HG03196 (cell line): ENCODE data around the gene MYH13.

Experiments used
- ATAC-seq: cut with Tn5 transposase; IDR thresholded peaks from one replicate; pipeline ENCODE4 v1.9.1; 2021; ENCODE audit not compliant: unreplicated experiment

MYH13 gene

GRCh38 chr17:10349403-10349802, 23.4 kb downstream of the MYH13 start:
- no peak for ATAC-seq

- ATAC-seq = no peak
Observed at GRCh38 chr17:10344816-10345215, 28.0 kb downstream of the MYH13 start.

GRCh38 chr17:10339051-10339450, 33.8 kb downstream of the MYH13 start:
- no peak for ATAC-seq

GRCh38 chr17:10337976-10338375, 34.8 kb downstream of the MYH13 start:
- no peak for ATAC-seq

GRCh38 chr17:10337136-10337535, 35.7 kb downstream of the MYH13 start:
- no peak for ATAC-seq

GRCh38 chr17:10336393-10336792, 36.4 kb downstream of the MYH13 start:
- no peak for ATAC-seq

GRCh38 chr17:10332515-10332914, 40.3 kb downstream of the MYH13 start:
- no peak for ATAC-seq

- no peak for ATAC-seq
Observed at GRCh38 chr17:10328971-10329923, 43.6 kb downstream of the MYH13 start.

GRCh38 chr17:10328206-10328605, 44.6 kb downstream of the MYH13 start:
- ATAC-seq = no peak

GRCh38 chr17:10327640-10328039, 45.2 kb downstream of the MYH13 start:
- no peak for ATAC-seq

- ATAC-seq = no peak
Observed at GRCh38 chr17:10325031-10325695, 47.6 kb downstream of the MYH13 start.

- ATAC-seq = no peak
Observed at GRCh38 chr17:10323812-10324610, 48.8 kb downstream of the MYH13 start.

GRCh38 chr17:10318535-10318934, 54.3 kb downstream of the MYH13 start:
- no peak for ATAC-seq

- ATAC-seq = no peak
Observed at GRCh38 chr17:10317543-10317834, 55.3 kb downstream of the MYH13 start.

GRCh38 chr17:10316801-10317542, 55.8 kb downstream of the MYH13 start:
- ATAC-seq = no peak

- no peak for ATAC-seq
Observed at GRCh38 chr17:10314329-10314728, 58.5 kb downstream of the MYH13 start.

- no peak for ATAC-seq
Observed at GRCh38 chr17:10313037-10313672, 59.7 kb downstream of the MYH13 start.

GRCh38 chr17:10311131-10311530, 61.7 kb downstream of the MYH13 start:
- ATAC-seq = no peak

- no peak for ATAC-seq
Observed at GRCh38 chr17:10309003-10309974, 63.5 kb downstream of the MYH13 start.
